HEK293T (cell line): ENCODE measurements around the gene EPB41L4B.

Experiments
- CTCF ChIA-PET: fragments of 350-600 bp; formaldehyde crosslinking; extraction: SDS; loops from one replicate; lab custom pipeline; 2021; ENCODE audit warnings: antibody characterized with exemption, inconsistent platforms; lab: Yijun Ruan, JAX
- POLR2A ChIA-PET: fragments of 350-600 bp; formaldehyde crosslinking; extraction: SDS; loops from one replicate; lab custom pipeline; 2020; ENCODE audit warnings: antibody characterized with exemption, inconsistent platforms; lab: Yijun Ruan, JAX
- DNase-seq: peaks from one replicate; pipeline ENCODE4 v3.0.0; 2012; ENCODE audit warnings: mixed read lengths; ENCODE audit errors: extremely low spot score
- ARNT ChIP-seq: fragments of 450-650 bp; IDR thresholded peaks from 2 replicates; pipeline ENCODE4 v1.6.1; 2017; ENCODE audit warnings: mild to moderate bottlenecking
- BHLHE40 ChIP-seq: fragments of 450-650 bp; IDR thresholded peaks from 2 replicates; pipeline ENCODE4 v1.6.1; 2016; ENCODE audit warnings: mild to moderate bottlenecking, moderate library complexity, borderline replicate concordance
- CTBP1 ChIP-seq: fragments of 450-650 bp; IDR thresholded peaks from 2 replicates; pipeline ENCODE4 v1.6.1; 2016; ENCODE audit warnings: borderline replicate concordance
- ELF4 ChIP-seq: fragments of 450-650 bp; IDR thresholded peaks from 2 replicates; pipeline ENCODE4 v1.6.1; 2017; ENCODE audit warnings: antibody characterized with exemption
- FOXA1 ChIP-seq: fragments of 450-650 bp; IDR thresholded peaks from 2 replicates; pipeline ENCODE4 v1.6.1; 2016; ENCODE audit warnings: mild to moderate bottlenecking
- FOXK2 ChIP-seq: fragments of 450-650 bp; IDR thresholded peaks from 2 replicates; pipeline ENCODE4 v1.6.1; 2016; ENCODE audit warnings: mild to moderate bottlenecking
- FOXM1 ChIP-seq: fragments of 450-650 bp; IDR thresholded peaks from 2 replicates; pipeline ENCODE4 v1.6.1; 2017; ENCODE audit warnings: mild to moderate bottlenecking, borderline replicate concordance
- HDGF ChIP-seq: fragments of 450-650 bp; IDR thresholded peaks from 2 replicates; pipeline ENCODE4 v1.6.1; 2017; ENCODE audit warnings: antibody characterized with exemption, borderline replicate concordance
- L3MBTL2 ChIP-seq: fragments of 450-650 bp; conservative IDR thresholded peaks from 2 replicates; pipeline ENCODE4 v1.6.1; 2016; ENCODE audit warnings: mild to moderate bottlenecking
- LEF1 ChIP-seq: fragments of 450-650 bp; IDR thresholded peaks from 2 replicates; pipeline ENCODE4 v1.6.1; 2017; ENCODE audit warnings: mild to moderate bottlenecking, borderline replicate concordance
- NFRKB ChIP-seq: fragments of 450-650 bp; IDR thresholded peaks from 2 replicates; pipeline ENCODE4 v1.6.1; 2016; ENCODE audit warnings: mild to moderate bottlenecking, moderate library complexity
- PKNOX1 ChIP-seq: fragments of 450-650 bp; IDR thresholded peaks from 2 replicates; pipeline ENCODE4 v1.6.1; 2016
- SP1 ChIP-seq: fragments of 450-650 bp; IDR thresholded peaks from 2 replicates; pipeline ENCODE4 v1.6.1; 2017
- SUZ12 ChIP-seq: fragments of 450-650 bp; IDR thresholded peaks from 2 replicates; pipeline ENCODE4 v1.6.1; 2016; ENCODE audit warnings: mild to moderate bottlenecking
- TARDBP ChIP-seq: fragments of 450-650 bp; IDR thresholded peaks from 2 replicates; pipeline ENCODE4 v1.6.1; 2016
- ZNF384 ChIP-seq: fragments of 450-650 bp; IDR thresholded peaks from 2 replicates; pipeline ENCODE4 v1.6.1; 2016

Gene EPB41L4B

GRCh38 chr9:109238655-109239054 lies 82.2 kb downstream of the EPB41L4B start:
- DNase-seq, result no peak
- POLR2A ChIA-PET, result no interaction called here
- no peak for TF ChIP-seq TARDBP
- TF ChIP-seq HDGF, result no peak
- TF ChIP-seq ARNT, result no peak
- no peak for TF ChIP-seq L3MBTL2
- TF ChIP-seq FOXM1, result no peak
- no peak for TF ChIP-seq CTBP1
- TF ChIP-seq ELF4, result no peak
- TF ChIP-seq PKNOX1, result no peak
- no peak for TF ChIP-seq LEF1
- TF ChIP-seq ZNF384, result no peak
- TF ChIP-seq NFRKB, result no peak
- CTCF ChIA-PET, result no interaction called here

GRCh38 chr9:109238125-109238524 lies 82.7 kb downstream of the EPB41L4B start:
- no peak for DNase-seq
- ChIA-PET CTCF (no interaction called here), POLR2A (no interaction called here)
- no peak for TF ChIP-seq FOXA1
- TF ChIP-seq BHLHE40, result no peak
- no peak for TF ChIP-seq TARDBP

- ChIA-PET POLR2A (no interaction called here), CTCF (no interaction called here)
- TF ChIP-seq ARNT, result no peak
- TF ChIP-seq CTBP1, result no peak
- no peak for TF ChIP-seq FOXK2
- no peak for TF ChIP-seq BHLHE40
- TF ChIP-seq SP1, result no peak
- TF ChIP-seq PKNOX1, result no peak
- no peak for TF ChIP-seq ELF4
- no peak for DNase-seq
Measured at GRCh38 chr9:109232449-109233237, 88.2 kb downstream of the EPB41L4B start.

- CTCF ChIA-PET, result no interaction called here
- TF ChIP-seq L3MBTL2 (no peak), NFRKB (no peak), ZNF384 (no peak), HDGF (no peak), CTBP1 (no peak), TARDBP (no peak), PKNOX1 (no peak), FOXK2 (no peak), SUZ12 (no peak), BHLHE40 (no peak), LEF1 (no peak), SP1 (no peak), FOXA1 (no peak), ARNT (no peak), ELF4 (no peak), FOXM1 (no peak)
- no peak for DNase-seq
- POLR2A ChIA-PET, result no interaction called here
Measured at GRCh38 chr9:109231593-109231992, 89.3 kb downstream of the EPB41L4B start.

- CTCF ChIA-PET, result interaction anchor here (0.9 kb wide), 1 partner anchor 9 kb away, joined by 3 read pairs; no protein-coding TSS in a partner anchor
- no peak for DNase-seq
- TF ChIP-seq L3MBTL2, result no peak
- TF ChIP-seq FOXA1, result no peak
- no peak for TF ChIP-seq LEF1
- TF ChIP-seq TARDBP, result no peak
- TF ChIP-seq FOXK2, result no peak
- no peak for TF ChIP-seq SUZ12
- POLR2A ChIA-PET, result no interaction called here
Measured at GRCh38 chr9:109230277-109230676, 90.6 kb downstream of the EPB41L4B start.

- ChIA-PET CTCF (interaction anchor here (0.9 kb wide), 1 partner anchor 8 kb away, joined by 3 read pairs; no protein-coding TSS in a partner anchor), POLR2A (no interaction called here)
- TF ChIP-seq PKNOX1, result no peak
- TF ChIP-seq LEF1, result no peak
- no peak for TF ChIP-seq HDGF
- TF ChIP-seq TARDBP, result no peak
- TF ChIP-seq ZNF384, result no peak
- TF ChIP-seq SUZ12, result no peak
- no peak for TF ChIP-seq ARNT
- no peak for TF ChIP-seq NFRKB
Measured at GRCh38 chr9:109229682-109230081, 91.2 kb downstream of the EPB41L4B start.

More at GRCh38 chr9:109229682-109230081, 91.2 kb downstream of the EPB41L4B start:
- DNase-seq, result no peak
